Psoas muscle (tissue), 8 donors: ENCODE measurements around the gene SH3TC1. TPM values are rescaled to one million over a fixed set of nuclear protein-coding genes. Genes with fewer than 3 reads are reported as not detected.

Source experiments
- ATAC-seq, 4 donors: fragments of 200-7000 bp; cut with Tn5 transposase; one replicate each; pipeline ENCODE4 v1.9.1; 2020; ENCODE audit warnings: moderate library complexity in 3 of 4, mild to moderate bottlenecking in 2 of 4
- DNase-seq, 2 donors: peaks; one replicate each; pipeline ENCODE4 v3.0.0-alpha.2; 2020
- H3K27ac ChIP-seq: fragments of 200-600 bp; one replicate; pipeline ENCODE4 v1.8.0; 2022
- H3K27me3 ChIP-seq, 3 donors: fragments of 200-600 bp in 1 of 3; one replicate each; pipeline versions ENCODE4 v1.6.1 to v1.8.0; 2013 to 2022; ENCODE audit warnings: low read length in 2 of 3, mild to moderate bottlenecking in 2 of 3, moderate library complexity in 1 of 3; ENCODE audit not compliant: insufficient read depth in 3 of 3
- H3K36me3 ChIP-seq, 2 donors: fragments of 200-600 bp in 1 of 2; one replicate each; pipeline versions ENCODE4 v1.6.1 to v1.8.0; 2013 to 2022; ENCODE audit warnings: low read depth in 1 of 2, mild to moderate bottlenecking in 1 of 2, moderate library complexity in 1 of 2; ENCODE audit not compliant: insufficient read depth in 1 of 2
- H3K4me1 ChIP-seq: fragments of 200-600 bp; one replicate; pipeline ENCODE4 v1.8.0; 2022
- H3K4me3 ChIP-seq: fragments of 200-600 bp; one replicate; pipeline ENCODE4 v1.8.0; 2022; ENCODE audit warnings: mild to moderate bottlenecking
- H3K9me3 ChIP-seq: fragments of 200-600 bp; one replicate; pipeline ENCODE4 v1.8.0; 2022
- CTCF ChIP-seq: fragments of 200-600 bp; IDR thresholded peaks from one replicate; pipeline ENCODE4 v1.8.0; 2022; ENCODE audit warnings: antibody characterized with exemption
- WGBS, 3 donors: extraction: QIAGEN DNeasy Blood & Tissue Kit; methylation state at CpG; one replicate each; pipeline versions ENCODE4 v1.1.6 to v1.1.7; 2013; 5-methylcytosine and 5-hydroxymethylcytosine counted together
- intact Hi-C, 2 donors: fragments of 100-400 bp; cut with DNase I; formaldehyde crosslinking; loops; one replicate each; pipeline versions ENCODE4 v1.11.0 to v1.14.2; 2022
- polyA plus RNA-seq, 3 donors: library from polyadenylated mRNA; stranded (reverse); fragments of 200-250 nt; gene quantifications; one replicate each; pipeline ENCODE4 v1.2.3, GENCODE V29; 2013
- total RNA-seq, 4 donors: library from RNA; stranded (reverse); fragmentation: NEBNext Ultra II Directional in 2 of 4; extraction: Animal tissue kit (Norgen Biotek cat#: 25700) in 2 of 4; gene quantifications; one replicate each; pipeline versions ENCODE4 v1.2.1 to v1.2.4, GENCODE V29; 2021 to 2023
- donor health status: healthy with polysubstance abuse.
- donor health status: DM: no; HTN: no; CAD: no; lungs with moderate emphysema.
- donor health status: Bipolar disorder and iron deficiency.
- donor health status: healthy.
- donor health status: DM: yes; HTN: yes; CAD: no.
- donor health status: DM: no; HTN: no; CAD: no.
- donor health status: DM: no; HTN: no; CAD: no.
- donor health status: DM: yes; HTN: yes; CAD: no.

SH3TC1 gene
- total and polyA plus RNA-seq, 7 donors, result 1.9 to 7.9 (median 4.7) TPM

- Histone ChIP-seq H3K4me1 (peaks cover 12% of the 10 kb centered on the region), H3K9me3 (no peaks in the 10 kb centered on the region), H3K4me3 (no peak overlapping the region), H3K27me3 (no peaks in the 10 kb centered on the region), H3K36me3 (no peaks in the 10 kb centered on the region), H3K27ac (no peak overlapping the region)
- TF ChIP-seq CTCF, result no peak
- WGBS, 3 donors, result 96 to 99% (median 98%) methylated on average over 7 of the region's 7 CpGs
- intact Hi-C loops, result loop anchor here (2.0 to 5.0 kb wide), 2 partner anchors 134 to 135 kb away; no protein-coding TSS in a partner anchor
- ATAC-seq, result no peak
- DNase-seq, result no peak
Measured at GRCh38 chr4:8268211-8268610, 69.1 kb downstream of the SH3TC1 start.

GRCh38 chr4:8268901-8269534 lies 69.9 kb downstream of the SH3TC1 start:
- peaks cover 16% of the 10 kb centered on the region for H3K4me1 ChIP-seq

GRCh38 chr4:8269535-8270417 lies 70.7 kb downstream of the SH3TC1 start, which contains the start of gene HTRA3:
TSS of gene HTRA3 (plus strand) at chr4:8269754. CDS start at chr4:8269969, 215 bp downstream.
- Histone ChIP-seq H3K27me3 (no peaks in the 10 kb centered on the region), H3K9me3 (no peaks in the 10 kb centered on the region), H3K36me3 (no peaks in the 10 kb centered on the region), H3K27ac (peak within 1 kb of the TSS; percentile 30), H3K4me1 (peaks cover 22% of the 10 kb centered on the region), H3K4me3 (peak within 1 kb of the TSS; percentile 66)
- TF ChIP-seq CTCF, result peak; percentile 7
- WGBS, 3 donors, result 6 to 7% (median 6%) methylated on average over 57 to 111 of the region's 111 CpGs
- ATAC-seq (peak; percentile 49 to 63 (median 58)), DNase-seq (peak; percentile 66 to 86)
- intact Hi-C loops, result loop anchor here (2.0 to 5.0 kb wide), 2 partner anchors 133 kb away; no protein-coding TSS in a partner anchor

More at GRCh38 chr4:8268901-8269534, 69.9 kb downstream of the SH3TC1 start:
- H3K9me3 ChIP-seq, result no peaks in the 10 kb centered on the region
- intact Hi-C loops, result loop anchor here (2.0 to 5.0 kb wide), 2 partner anchors 133 to 134 kb away; no protein-coding TSS in a partner anchor
- no peaks in the 10 kb centered on the region for H3K36me3 ChIP-seq
- ATAC-seq (no peak), DNase-seq (no peak)
- peak overlapping the region; percentile 30 for H3K27ac ChIP-seq
- WGBS, 3 donors, result 80 to 86% (median 83%) methylated on average over 24 to 25 of the region's 25 CpGs
- H3K4me3 ChIP-seq, result peak overlapping the region; percentile 66
- TF ChIP-seq CTCF, result no peak
- H3K27me3 ChIP-seq, result no peaks in the 10 kb centered on the region

GRCh38 chr4:8270418-8270771 lies 71.3 kb downstream of the SH3TC1 start:
- Histone ChIP-seq H3K27me3 (no peaks in the 10 kb centered on the region), H3K9me3 (no peaks in the 10 kb centered on the region), H3K4me1 (peaks cover 28% of the 10 kb centered on the region), H3K4me3 (peak overlapping the region; percentile 66), H3K36me3 (no peaks in the 10 kb centered on the region), H3K27ac (no peak overlapping the region)
- intact Hi-C loops, result no loop called here
- no peak for DNase-seq
- TF ChIP-seq CTCF, result no peak
- WGBS, 3 donors, result 36 to 61% (median 41%) methylated on average over 11 of the region's 11 CpGs
- no peak for ATAC-seq
